CD4-positive, alpha-beta T cell treated with Interleukin-4 for 1 hour (primary cell): ENCODE measurements around the gene GPR61.

ENCODE experiments used
- DNase-seq, 2 donors: peaks; one replicate each; pipeline ENCODE4 v3.0.0-alpha.2; 2020 to 2022

Gene GPR61

GRCh38 chr1:109537450-109538178 is 2.1 kb upstream of the GPR61 start:
- DNase-seq, result no peak

GRCh38 chr1:109538827-109539555 is 681 bp upstream of the GPR61 start:
- DNase-seq, result no peak

GRCh38 chr1:109541102-109541501 is 1.4 kb downstream of the GPR61 start:
- DNase-seq, result no peak

GRCh38 chr1:109542657-109543056 is 3.0 kb downstream of the GPR61 start:
- no peak for DNase-seq

GRCh38 chr1:109543283-109543987 is 3.8 kb downstream of the GPR61 start:
- DNase-seq, result no peak

- DNase-seq, result no peak
Measured at GRCh38 chr1:109543988-109544735, 4.5 kb downstream of the GPR61 start.

GRCh38 chr1:109546311-109547109 is 6.8 kb downstream of the GPR61 start:
- peak; percentile 89 to 91 for DNase-seq

GRCh38 chr1:109547463-109548320 is 8.0 kb downstream of the GPR61 start:
- DNase-seq, result peak in 1 of 2 donors; percentile 28

- DNase-seq, result peak; percentile 96 to 97
Measured at GRCh38 chr1:109548321-109549267, 8.9 kb downstream of the GPR61 start, which contains the start of gene GNAI3. GNAI3 (plus strand) TSS chr1:109548615; CDS start chr1:109548721, 106 bp downstream.

- DNase-seq, result no peak
Measured at GRCh38 chr1:109556563-109556962, 16.9 kb downstream of the GPR61 start.

- no peak for DNase-seq
Measured at GRCh38 chr1:109557520-109557919, 17.8 kb downstream of the GPR61 start.

- no peak for DNase-seq
Measured at GRCh38 chr1:109559995-109560394, 20.3 kb downstream of the GPR61 start.

- no peak for DNase-seq
Measured at GRCh38 chr1:109564194-109564878, 24.7 kb downstream of the GPR61 start.

GRCh38 chr1:109565241-109565640 is 25.6 kb downstream of the GPR61 start:
- DNase-seq, result no peak

- DNase-seq, result no peak
Measured at GRCh38 chr1:109566982-109567381, 27.3 kb downstream of the GPR61 start.

- no peak for DNase-seq
Measured at GRCh38 chr1:109567877-109568672, 28.4 kb downstream of the GPR61 start.

GRCh38 chr1:109569323-109569722 is 29.7 kb downstream of the GPR61 start:
- DNase-seq, result no peak

- DNase-seq, result no peak
Measured at GRCh38 chr1:109570414-109570813, 30.7 kb downstream of the GPR61 start.
